ENCODE measurements around the gene SNX14.
"Not testable (repeated sequence)": the region's sequence is repeated elsewhere in the genome, so short reads cannot be mapped to it uniquely, and the experiment has no call there.

SNX14 gene

DNA sequence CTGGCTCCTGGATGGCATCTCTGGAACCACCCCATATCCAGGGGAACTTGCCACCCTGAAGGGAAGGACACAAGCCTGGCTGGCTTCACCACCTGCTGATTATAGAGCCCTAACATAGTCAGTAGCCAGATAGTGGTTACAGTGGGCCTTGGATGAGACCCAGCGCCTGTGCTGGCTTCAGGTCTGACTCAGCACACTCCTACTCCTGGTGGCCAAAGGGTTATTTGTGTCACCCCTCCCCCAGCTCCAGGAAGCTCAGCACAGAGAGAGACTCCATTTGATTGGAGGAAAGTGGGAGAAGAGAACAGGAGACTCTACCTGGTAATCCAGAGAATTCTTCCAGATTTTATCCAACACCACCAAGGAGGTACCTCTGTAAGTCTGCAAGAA is 12.8 kb downstream of the SNX14 start:
- H3K27me3 ChIP-seq (ENCODE audit: control insufficient read depth in 1 of 2, insufficient read depth in 2 of 2, low read length in 2 of 2), result no peaks in the 10 kb centered on the region
- H3K27ac ChIP-seq (ENCODE audit: low read depth, low read length), result no peak overlapping the region
- H3K4me1 ChIP-seq (ENCODE audit: insufficient read depth, low read length), result peaks cover 7% of the 10 kb centered on the region
- no peaks in the 10 kb centered on the region for H3K36me3 ChIP-seq (ENCODE audit: insufficient read depth, low read length)
- no peak overlapping the region for H3K9ac ChIP-seq (ENCODE audit: low read length)
- no peak overlapping the region for H3K4me3 ChIP-seq (ENCODE audit: low read depth in 1 of 2, low read length in 2 of 2)
- H3K9me3 ChIP-seq (ENCODE audit: low read length), result no peaks in the 10 kb centered on the region

DNA sequence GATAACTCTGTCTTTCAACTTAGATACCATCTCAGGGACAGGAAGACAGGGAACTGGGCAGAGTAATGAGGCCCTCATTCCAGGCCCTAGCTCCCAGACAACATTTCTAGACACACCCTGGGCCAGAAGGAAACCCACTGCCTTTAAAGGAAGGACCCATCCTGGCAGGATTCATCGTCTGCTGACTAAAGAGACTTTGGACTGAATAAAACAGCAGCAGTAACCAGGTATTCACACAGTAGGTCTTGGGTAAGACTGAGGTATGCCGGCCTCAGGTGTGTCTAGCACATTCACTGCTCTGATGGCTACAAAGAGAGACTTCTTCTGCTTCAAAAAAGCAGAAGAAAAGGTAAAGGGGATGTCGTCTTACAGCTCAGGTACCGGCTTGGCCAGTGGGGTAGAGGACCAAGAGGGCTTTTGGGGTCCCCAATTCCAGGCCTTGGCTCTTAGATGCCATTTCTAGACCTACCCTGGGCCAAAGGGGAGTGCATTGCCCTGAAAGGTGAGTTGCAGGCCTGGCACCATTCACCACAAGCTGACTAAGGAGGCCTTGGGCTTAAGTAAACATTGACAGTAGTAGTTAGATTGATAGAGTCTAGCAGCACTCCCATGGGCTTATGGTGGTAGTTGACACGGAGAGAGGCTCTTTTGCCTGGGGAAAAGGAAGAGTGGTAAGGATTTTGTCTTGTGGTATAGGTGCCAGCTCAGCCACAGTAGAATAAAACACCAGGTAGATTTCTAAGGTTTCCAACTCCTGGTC is 13.4 kb downstream of the SNX14 start:
- Histone ChIP-seq H3K27ac (ENCODE audit: low read depth, low read length) (no peak overlapping the region), H3K9ac (ENCODE audit: low read length) (no peak overlapping the region), H3K9me3 (ENCODE audit: low read length) (no peaks in the 10 kb centered on the region), H3K36me3 (ENCODE audit: insufficient read depth, low read length) (no peaks in the 10 kb centered on the region), H3K27me3 (ENCODE audit: control insufficient read depth in 1 of 2, insufficient read depth in 2 of 2, low read length in 2 of 2) (no peaks in the 10 kb centered on the region), H3K4me3 (ENCODE audit: low read depth in 1 of 2, low read length in 2 of 2) (no peak overlapping the region), H3K4me1 (ENCODE audit: insufficient read depth, low read length) (peaks cover 12% of the 10 kb centered on the region)

DNA sequence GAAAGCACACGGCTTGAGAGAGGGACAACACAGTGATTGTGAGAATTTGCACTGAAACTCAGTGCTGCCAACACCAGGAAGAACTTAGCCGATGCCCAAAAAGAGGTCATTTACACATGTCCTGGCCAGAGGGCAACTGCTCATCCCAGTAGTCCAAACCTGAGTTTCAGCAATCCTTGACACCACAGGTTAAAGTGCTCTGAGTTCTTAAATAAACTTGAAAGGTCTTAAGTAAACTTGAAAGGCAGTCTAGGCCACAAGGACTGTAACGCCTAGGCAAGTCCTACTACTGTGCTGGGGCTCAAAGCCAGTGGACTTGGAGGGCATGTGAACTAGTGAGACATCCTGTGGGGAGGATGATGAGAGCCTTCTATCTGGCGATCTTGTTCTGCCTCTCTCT is 14.1 kb downstream of the SNX14 start:
- Histone ChIP-seq H3K9me3 (ENCODE audit: low read length) (no peaks in the 10 kb centered on the region), H3K4me3 (ENCODE audit: low read depth in 1 of 2, low read length in 2 of 2) (no peak overlapping the region), H3K4me1 (ENCODE audit: insufficient read depth, low read length) (peaks cover 14% of the 10 kb centered on the region), H3K27ac (ENCODE audit: low read depth, low read length) (no peak overlapping the region), H3K9ac (ENCODE audit: low read length) (no peak overlapping the region), H3K36me3 (ENCODE audit: insufficient read depth, low read length) (no peaks in the 10 kb centered on the region), H3K27me3 (ENCODE audit: control insufficient read depth in 1 of 2, insufficient read depth in 2 of 2, low read length in 2 of 2) (no peaks in the 10 kb centered on the region)

- no peak overlapping the region for H3K4me3 ChIP-seq (ENCODE audit: low read depth in 1 of 2, low read length in 2 of 2)
- H3K27me3 ChIP-seq (ENCODE audit: control insufficient read depth in 1 of 2, insufficient read depth in 2 of 2, low read length in 2 of 2), result no peaks in the 10 kb centered on the region
- H3K36me3 ChIP-seq (ENCODE audit: insufficient read depth, low read length), result no peaks in the 10 kb centered on the region
- no peak overlapping the region for H3K9ac ChIP-seq (ENCODE audit: low read length)
- H3K9me3 ChIP-seq (ENCODE audit: low read length), result no peaks in the 10 kb centered on the region
- H3K4me1 ChIP-seq (ENCODE audit: insufficient read depth, low read length), result peaks cover 14% of the 10 kb centered on the region
- no peak overlapping the region for H3K27ac ChIP-seq (ENCODE audit: low read depth, low read length)
Measured at GRCh38 chr6:85576476-85576875, 17.2 kb downstream of the SNX14 start.

DNA sequence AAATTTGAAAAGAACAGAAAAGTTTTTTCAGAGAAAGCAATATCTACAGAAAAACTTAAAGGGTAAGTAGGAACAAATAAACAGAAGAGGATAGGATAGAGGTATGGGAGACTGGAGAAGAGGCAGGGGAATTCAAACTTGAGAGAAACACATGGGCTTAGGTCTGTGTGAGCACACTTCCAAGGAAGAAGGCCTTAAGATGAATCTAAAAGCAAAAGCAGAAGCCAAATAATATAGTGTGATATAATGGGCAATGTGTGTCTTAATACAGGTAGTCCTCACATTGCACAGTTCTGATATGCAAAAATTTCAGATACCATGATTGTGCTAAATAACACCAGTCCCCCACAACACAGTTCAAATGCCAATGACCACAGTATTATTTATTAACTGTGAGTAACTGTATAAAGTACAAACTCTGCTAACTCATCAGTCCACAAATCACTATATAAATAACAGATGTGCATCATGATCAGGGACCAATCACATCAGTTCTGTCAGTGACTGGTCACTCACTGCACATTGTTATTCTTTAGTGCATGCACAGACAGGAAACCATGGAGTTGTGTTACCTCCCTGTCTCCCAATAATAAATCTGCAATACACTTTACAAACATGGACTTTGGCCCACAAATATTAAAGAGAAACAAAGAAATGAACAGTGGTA is 18.6 kb downstream of the SNX14 start:
- Histone ChIP-seq H3K9ac (ENCODE audit: low read length) (no peak overlapping the region), H3K9me3 (ENCODE audit: low read length) (no peaks in the 10 kb centered on the region), H3K4me3 (ENCODE audit: low read depth in 1 of 2, low read length in 2 of 2) (no peak overlapping the region), H3K27ac (ENCODE audit: low read depth, low read length) (no peak overlapping the region), H3K36me3 (ENCODE audit: insufficient read depth, low read length) (peaks cover under 1% of the 10 kb centered on the region), H3K4me1 (ENCODE audit: insufficient read depth, low read length) (peaks cover 14% of the 10 kb centered on the region), H3K27me3 (ENCODE audit: control insufficient read depth in 1 of 2, insufficient read depth in 2 of 2, low read length in 2 of 2) (no peaks in the 10 kb centered on the region)

GRCh38 chr6:85569323-85569722 is 24.3 kb downstream of the SNX14 start:
- no peak overlapping the region for H3K9ac ChIP-seq (ENCODE audit: low read length)
- no peaks in the 10 kb centered on the region for H3K27me3 ChIP-seq (ENCODE audit: control insufficient read depth in 1 of 2, insufficient read depth in 2 of 2, low read length in 2 of 2)
- H3K4me3 ChIP-seq (ENCODE audit: low read depth in 1 of 2, low read length in 2 of 2), result no peak overlapping the region

GRCh38 chr6:85568411-85568810 is 25.2 kb downstream of the SNX14 start:
- no peak overlapping the region for H3K4me3 ChIP-seq (ENCODE audit: low read depth in 1 of 2, low read length in 2 of 2)
- no peak overlapping the region for H3K27ac ChIP-seq (ENCODE audit: low read depth, low read length)
- H3K27me3 ChIP-seq (ENCODE audit: control insufficient read depth in 1 of 2, insufficient read depth in 2 of 2, low read length in 2 of 2), result no peaks in the 10 kb centered on the region
- peaks cover 5% of the 10 kb centered on the region for H3K36me3 ChIP-seq (ENCODE audit: insufficient read depth, low read length)
- H3K9me3 ChIP-seq (ENCODE audit: low read length), result no peaks in the 10 kb centered on the region
- no peak overlapping the region for H3K9ac ChIP-seq (ENCODE audit: low read length)
- no peaks in the 10 kb centered on the region for H3K4me1 ChIP-seq (ENCODE audit: insufficient read depth, low read length)

More at GRCh38 chr6:85569323-85569722, 24.3 kb downstream of the SNX14 start:
- Histone ChIP-seq H3K4me1 (ENCODE audit: insufficient read depth, low read length) (no peaks in the 10 kb centered on the region), H3K9me3 (ENCODE audit: low read length) (no peaks in the 10 kb centered on the region), H3K36me3 (ENCODE audit: insufficient read depth, low read length) (peaks cover 5% of the 10 kb centered on the region), H3K27ac (ENCODE audit: low read depth, low read length) (no peak overlapping the region)

DNA sequence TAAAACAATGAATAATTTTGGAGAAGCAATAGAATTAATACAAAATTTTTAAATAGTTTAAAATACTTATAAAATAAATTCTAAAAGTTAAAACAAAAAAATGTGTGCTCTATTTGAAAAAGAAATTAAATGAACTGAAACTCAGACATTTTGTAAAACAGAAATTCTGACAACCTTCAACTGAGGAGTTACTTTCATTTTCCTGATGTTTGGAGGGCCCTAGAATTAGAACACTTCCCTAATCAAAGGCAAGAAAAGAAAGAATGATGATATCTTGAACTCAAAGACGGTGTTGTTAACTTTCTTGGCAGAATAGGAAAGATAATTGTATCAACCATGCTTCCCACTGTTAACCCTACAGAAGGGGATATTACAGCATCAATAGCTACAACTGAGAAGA is 27.9 kb downstream of the SNX14 start:
- H3K9ac ChIP-seq (ENCODE audit: low read length), result no peak overlapping the region
- H3K9me3 ChIP-seq (ENCODE audit: low read length), result no peaks in the 10 kb centered on the region
- peaks cover 11% of the 10 kb centered on the region for H3K36me3 ChIP-seq (ENCODE audit: insufficient read depth, low read length)
- no peaks in the 10 kb centered on the region for H3K4me1 ChIP-seq (ENCODE audit: insufficient read depth, low read length)
- H3K27ac ChIP-seq (ENCODE audit: low read depth, low read length), result no peak overlapping the region
- no peaks in the 10 kb centered on the region for H3K27me3 ChIP-seq (ENCODE audit: control insufficient read depth in 1 of 2, insufficient read depth in 2 of 2, low read length in 2 of 2)
- no peak overlapping the region for H3K4me3 ChIP-seq (ENCODE audit: low read depth in 1 of 2, low read length in 2 of 2)

GRCh38 chr6:85564223-85564622 is 29.4 kb downstream of the SNX14 start:
- H3K9ac ChIP-seq (ENCODE audit: low read length); H3K9me3 ChIP-seq (ENCODE audit: low read length); H3K36me3 ChIP-seq (ENCODE audit: insufficient read depth, low read length); H3K27ac ChIP-seq (ENCODE audit: low read depth, low read length); H3K27me3 ChIP-seq (ENCODE audit: control insufficient read depth in 1 of 2, insufficient read depth in 2 of 2, low read length in 2 of 2); H3K4me3 ChIP-seq (ENCODE audit: low read depth in 1 of 2, low read length in 2 of 2); H3K4me1 ChIP-seq (ENCODE audit: insufficient read depth, low read length): not testable (repeated sequence)

DNA sequence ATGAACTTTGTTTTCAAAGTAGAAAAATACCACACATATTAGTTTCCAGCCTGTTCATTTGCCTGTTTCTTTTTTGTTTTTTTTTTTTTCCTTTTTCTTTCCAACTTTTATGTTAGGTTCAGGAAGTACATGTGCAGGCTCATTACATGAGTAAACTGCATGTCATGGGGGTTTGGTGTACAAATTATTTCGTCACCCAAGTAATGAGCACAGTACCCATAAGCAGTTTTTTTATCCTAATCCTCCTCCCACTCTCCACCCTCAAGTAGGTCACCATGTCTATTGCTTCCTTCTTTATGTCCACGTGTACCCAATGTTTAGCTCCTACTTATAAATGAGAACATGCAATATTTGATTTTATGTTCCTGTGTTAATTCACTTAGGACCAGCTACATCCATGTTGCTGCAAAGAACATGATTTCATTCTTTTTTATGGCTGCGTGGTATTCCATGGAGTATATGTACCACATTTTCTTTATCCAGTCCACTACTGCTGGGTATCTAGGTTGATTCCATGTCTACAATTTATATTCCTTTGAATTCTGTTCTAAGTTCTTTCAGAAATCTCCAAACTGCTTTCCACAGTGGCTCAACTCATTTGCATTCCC is 31.8 kb downstream of the SNX14 start:
- Histone ChIP-seq H3K9ac (ENCODE audit: low read length) (no peak overlapping the region), H3K9me3 (ENCODE audit: low read length) (no peaks in the 10 kb centered on the region), H3K27me3 (ENCODE audit: control insufficient read depth in 1 of 2, insufficient read depth in 2 of 2, low read length in 2 of 2) (no peaks in the 10 kb centered on the region), H3K27ac (ENCODE audit: low read depth, low read length) (no peak overlapping the region), H3K4me1 (ENCODE audit: insufficient read depth, low read length) (no peaks in the 10 kb centered on the region), H3K4me3 (ENCODE audit: low read depth in 1 of 2, low read length in 2 of 2) (no peak overlapping the region), H3K36me3 (ENCODE audit: insufficient read depth, low read length) (peaks cover 6% of the 10 kb centered on the region)

DNA sequence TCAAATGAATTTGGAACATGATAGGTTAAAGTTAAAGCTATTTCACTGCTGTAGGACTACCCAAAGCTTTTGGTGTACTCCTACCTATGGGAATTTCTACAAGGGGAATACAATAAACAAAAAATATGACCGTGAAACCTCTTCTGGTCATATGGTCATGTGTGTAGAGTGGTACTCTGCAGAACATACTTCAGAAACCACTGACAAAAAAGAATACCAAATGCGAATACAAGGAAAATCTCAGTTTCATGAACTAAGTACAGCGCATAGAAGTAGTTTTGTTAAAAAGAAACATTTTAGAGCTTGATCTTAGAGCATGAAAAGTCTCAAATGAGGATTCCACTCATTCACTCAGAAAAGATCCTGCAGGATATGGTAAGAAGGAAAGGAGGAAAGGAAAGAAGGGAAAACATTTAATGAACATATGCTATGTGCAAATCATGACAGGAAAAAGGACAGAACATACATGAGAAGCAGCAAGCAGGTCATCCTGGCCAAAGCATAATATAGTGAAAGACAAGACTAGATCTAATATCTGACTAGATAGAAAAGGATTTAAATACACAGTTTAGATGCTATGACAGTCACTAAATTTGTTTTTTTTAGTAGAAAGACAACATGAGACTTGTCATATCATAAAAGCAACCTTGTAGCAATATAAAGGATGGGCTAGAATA is 36.5 kb downstream of the SNX14 start:
- Histone ChIP-seq H3K9ac (ENCODE audit: low read length) (no peak overlapping the region), H3K4me3 (ENCODE audit: low read depth in 1 of 2, low read length in 2 of 2) (no peak overlapping the region), H3K9me3 (ENCODE audit: low read length) (no peaks in the 10 kb centered on the region), H3K27me3 (ENCODE audit: control insufficient read depth in 1 of 2, insufficient read depth in 2 of 2, low read length in 2 of 2) (no peaks in the 10 kb centered on the region), H3K4me1 (ENCODE audit: insufficient read depth, low read length) (no peaks in the 10 kb centered on the region), H3K27ac (ENCODE audit: low read depth, low read length) (no peak overlapping the region), H3K36me3 (ENCODE audit: insufficient read depth, low read length) (peaks cover 9% of the 10 kb centered on the region)

Measured in muscle layer of colon (tissue), 2 donors.